BJ (cell line): Measurements from ENCODE around the gene ARID4A. TPM values are rescaled to one million over a fixed set of nuclear protein-coding genes. Genes with fewer than 3 reads are reported as not detected.
A peak's percentile ranks its signal among the peaks of the same experiment; 100 is the strongest.
"Not testable (repeated sequence)": the region's sequence is repeated elsewhere in the genome, so short reads cannot be mapped to it uniquely, and the experiment has no call there.

Experiments used
- CTCF ChIA-PET: fragments of 350-600 bp; formaldehyde crosslinking; extraction: SDS; loops from one replicate; lab custom pipeline; 2021; ENCODE audit warnings: antibody characterized with exemption, inconsistent platforms; lab: Yijun Ruan, JAX
- POLR2A ChIA-PET: fragments of 300-600 bp; sonication (Branson Sonifier 250); formaldehyde crosslinking; extraction: SDS; loops from one replicate; lab custom pipeline; 2021; ENCODE audit warnings: antibody characterized with exemption; lab: Charles Lee
- DNase-seq: peaks from one replicate; pipeline ENCODE4 v3.0.0-alpha.2; 2011; ENCODE audit warnings: low read depth
- H3K27me3 ChIP-seq: 2 replicates; pipeline ENCODE4 v1.6.0; 2011; ENCODE audit warnings: low read length; ENCODE audit not compliant: control insufficient read depth, insufficient read depth
- H3K36me3 ChIP-seq: 2 replicates; pipeline ENCODE4 v1.5.1; 2011; ENCODE audit warnings: low read length; ENCODE audit not compliant: control insufficient read depth, insufficient read depth
- H3K4me3 ChIP-seq: 2 replicates; pipeline ENCODE4 v1.5.1; 2011; ENCODE audit warnings: low read depth, mild to moderate bottlenecking, control low read depth, low read length
- CTCF ChIP-seq: IDR thresholded peaks from 2 replicates; pipeline ENCODE4 v1.5.1; 2011; ENCODE audit warnings: low read depth, mild to moderate bottlenecking, control low read depth, inconsistent platforms, low read length, moderate library complexity; ENCODE audit not compliant: insufficient read depth
- polyA plus RNA-seq: library from polyadenylated mRNA; depleted of rRNA; stranded (reverse); fragments of >200 nt; gene quantifications from 2 replicates; pipeline ENCODE4 v1.2.3, GENCODE V29; 2011

Gene ARID4A
- polyA plus RNA-seq, 1 experiment = 3.3 TPM

- no peak for TF ChIP-seq CTCF
- ChIA-PET POLR2A (no interaction called here), CTCF (interaction anchor here (1.1 to 1.4 kb wide), 2 partner anchors 45 to 147 kb away, joined by 3 to 4 read pairs; no protein-coding TSS in a partner anchor)
- no peak for DNase-seq
- Histone ChIP-seq H3K36me3 (no peaks in the 10 kb centered on the region; the same call in 1 of the 2 replicates), H3K4me3 (no peak overlapping the region), H3K27me3 (no peaks in the 10 kb centered on the region)
These were observed 15.3 kb downstream of the ARID4A start for GRCh38 chr14:58313699-58314098.

- peaks cover 2% of the 10 kb centered on the region for H3K36me3 ChIP-seq
- no peak overlapping the region for H3K4me3 ChIP-seq
- TF ChIP-seq CTCF = no peak
- ChIA-PET CTCF (no interaction called here), POLR2A (no interaction called here)
- no peaks in the 10 kb centered on the region for H3K27me3 ChIP-seq
- no peak for DNase-seq
These were observed 17.3 kb downstream of the ARID4A start for GRCh38 chr14:58315606-58316005.

- ChIA-PET CTCF (interaction anchor here (0.7 to 1.8 kb wide), 2 partner anchors 8 to 11 kb away, joined by 3 to 4 read pairs; no protein-coding TSS in a partner anchor), POLR2A (no interaction called here)
- Histone ChIP-seq H3K4me3 (no peak overlapping the region), H3K27me3 (no peaks in the 10 kb centered on the region), H3K36me3 (peaks cover 9% of the 10 kb centered on the region)
- DNase-seq = no peak
- TF ChIP-seq CTCF = no peak
These were observed 28.7 kb downstream of the ARID4A start for GRCh38 chr14:58327019-58327418.

GRCh38 chr14:58331111-58331510, 32.8 kb downstream of the ARID4A start:
- Histone ChIP-seq H3K36me3 (peaks cover 7% of the 10 kb centered on the region), H3K4me3 (no peak overlapping the region), H3K27me3 (no peaks in the 10 kb centered on the region)
- TF ChIP-seq CTCF = no peak
- POLR2A ChIA-PET = no interaction called here
- CTCF ChIA-PET = no interaction called here
- DNase-seq = peak; percentile 55

DNA sequence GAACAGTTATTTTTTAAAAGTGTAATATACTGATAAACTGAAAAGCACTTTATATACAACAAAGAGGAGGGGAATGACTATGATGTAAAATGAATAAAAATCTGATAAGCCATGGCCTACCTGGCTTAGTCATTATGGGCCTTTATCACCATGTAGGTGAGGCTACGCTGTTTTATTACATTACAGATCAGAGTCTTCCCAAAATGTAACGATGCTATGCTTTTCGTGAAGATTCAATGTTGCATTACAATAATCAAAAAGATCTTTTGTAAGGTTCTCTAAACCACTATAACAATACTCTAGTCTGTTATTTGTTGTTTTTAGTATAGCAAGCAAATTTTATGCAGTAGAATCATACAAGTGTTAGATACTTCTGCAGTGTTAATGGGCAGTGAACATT, 34.2 kb downstream of the ARID4A start:
- no peak for DNase-seq
- Histone ChIP-seq H3K4me3 (no peak overlapping the region), H3K27me3 (no peaks in the 10 kb centered on the region), H3K36me3 (peaks cover 4% of the 10 kb centered on the region)
- TF ChIP-seq CTCF = no peak
- ChIA-PET POLR2A (no interaction called here), CTCF (no interaction called here)

DNA sequence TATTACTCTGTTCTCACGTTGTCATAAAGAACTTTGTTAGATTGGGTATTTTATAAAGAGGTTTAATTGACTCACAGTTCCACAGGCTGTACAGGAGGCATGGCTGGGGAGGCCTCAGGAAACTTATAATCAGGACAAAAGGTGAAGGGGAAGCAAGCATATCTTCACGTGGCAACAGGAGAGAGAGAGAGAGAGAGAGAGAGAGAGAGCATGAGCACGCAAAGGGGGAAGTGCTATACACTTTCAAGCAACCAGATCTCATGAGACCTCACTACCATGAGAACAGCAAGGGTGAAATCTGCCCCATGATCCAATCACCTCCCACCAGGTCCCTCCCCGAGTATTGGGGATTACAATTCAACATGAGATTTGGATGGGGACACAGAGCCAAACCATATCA, 41.3 kb downstream of the ARID4A start:
- H3K4me3 ChIP-seq, CTCF ChIA-PET, DNase-seq, H3K27me3 ChIP-seq, H3K36me3 ChIP-seq, POLR2A ChIA-PET: not testable (repeated sequence)
